HG03039 (cell line): ENCODE results near the gene ZNF574.
"Not testable (repeated sequence)": the region's sequence is repeated elsewhere in the genome, so short reads cannot be mapped to it uniquely, and the experiment has no call there.

Experiments
- ATAC-seq: cut with Tn5 transposase; IDR thresholded peaks from one replicate; pipeline ENCODE4 v1.9.1; 2021; ENCODE audit warnings: mild to moderate bottlenecking, moderate library complexity; ENCODE audit not compliant: unreplicated experiment

Gene ZNF574

GRCh38 chr19:42075616-42076379 lies at the start of gene ZNF574:
TSS of gene ZNF574 (plus strand) at chr19:42076166. CDS start at chr19:42078607, 2,441 bp downstream.
- peak; percentile 90 for ATAC-seq

GRCh38 chr19:42028304-42029216 lies 47.4 kb upstream of the ZNF574 start:
- no peak for ATAC-seq

GRCh38 chr19:42030645-42031440 lies 45.1 kb upstream of the ZNF574 start:
- ATAC-seq = no peak

- no peak for ATAC-seq
These were observed 43.5 kb upstream of the ZNF574 start for GRCh38 chr19:42032431-42032830.

- ATAC-seq = no peak
These were observed 42.6 kb upstream of the ZNF574 start for GRCh38 chr19:42033413-42033812.

GRCh38 chr19:42034640-42035391 lies 41.1 kb upstream of the ZNF574 start:
- ATAC-seq = not testable (repeated sequence)

GRCh38 chr19:42037649-42038048 lies 38.3 kb upstream of the ZNF574 start:
- no peak for ATAC-seq

- ATAC-seq = no peak
These were observed 37.3 kb upstream of the ZNF574 start for GRCh38 chr19:42038666-42039065.

GRCh38 chr19:42040031-42040430 lies 35.9 kb upstream of the ZNF574 start:
- no peak for ATAC-seq

- not testable (repeated sequence) for ATAC-seq
These were observed 35.5 kb upstream of the ZNF574 start for GRCh38 chr19:42040491-42040890.

GRCh38 chr19:42042455-42043170 lies 33.4 kb upstream of the ZNF574 start:
- no peak for ATAC-seq

- no peak for ATAC-seq
These were observed 30.4 kb upstream of the ZNF574 start for GRCh38 chr19:42045575-42045974.

GRCh38 chr19:42048992-42049391 lies 27.0 kb upstream of the ZNF574 start:
- ATAC-seq = no peak

- ATAC-seq = no peak
These were observed 24.5 kb upstream of the ZNF574 start for GRCh38 chr19:42051166-42052115.

GRCh38 chr19:42052241-42052863 lies 23.6 kb upstream of the ZNF574 start:
- no peak for ATAC-seq

GRCh38 chr19:42053037-42053935 lies 22.7 kb upstream of the ZNF574 start:
- no peak for ATAC-seq

GRCh38 chr19:42054205-42054604 lies 21.8 kb upstream of the ZNF574 start:
- ATAC-seq = no peak
